Choroid plexus epithelial cell (primary cell): ENCODE results near the gene PARP3.

ENCODE experiments used
- DNase-seq: peaks from one replicate; pipeline ENCODE4 v3.0.0-alpha.2; 2010; ENCODE audit warnings: low read depth
- H3K4me3 ChIP-seq: 2 replicates; pipeline ENCODE4 v1.5.1; 2011; ENCODE audit warnings: low read depth, mild to moderate bottlenecking, control low read depth, low read length, moderate library complexity
- TF ChIP-seq, protein P1 (sequence below): conservative IDR thresholded peaks from 2 replicates; pipeline ENCODE4 v1.5.1; 2011; ENCODE audit warnings: low read depth, mild to moderate bottlenecking, control low read depth, inconsistent platforms, low read length, moderate library complexity

The PARP3 gene

DNA sequence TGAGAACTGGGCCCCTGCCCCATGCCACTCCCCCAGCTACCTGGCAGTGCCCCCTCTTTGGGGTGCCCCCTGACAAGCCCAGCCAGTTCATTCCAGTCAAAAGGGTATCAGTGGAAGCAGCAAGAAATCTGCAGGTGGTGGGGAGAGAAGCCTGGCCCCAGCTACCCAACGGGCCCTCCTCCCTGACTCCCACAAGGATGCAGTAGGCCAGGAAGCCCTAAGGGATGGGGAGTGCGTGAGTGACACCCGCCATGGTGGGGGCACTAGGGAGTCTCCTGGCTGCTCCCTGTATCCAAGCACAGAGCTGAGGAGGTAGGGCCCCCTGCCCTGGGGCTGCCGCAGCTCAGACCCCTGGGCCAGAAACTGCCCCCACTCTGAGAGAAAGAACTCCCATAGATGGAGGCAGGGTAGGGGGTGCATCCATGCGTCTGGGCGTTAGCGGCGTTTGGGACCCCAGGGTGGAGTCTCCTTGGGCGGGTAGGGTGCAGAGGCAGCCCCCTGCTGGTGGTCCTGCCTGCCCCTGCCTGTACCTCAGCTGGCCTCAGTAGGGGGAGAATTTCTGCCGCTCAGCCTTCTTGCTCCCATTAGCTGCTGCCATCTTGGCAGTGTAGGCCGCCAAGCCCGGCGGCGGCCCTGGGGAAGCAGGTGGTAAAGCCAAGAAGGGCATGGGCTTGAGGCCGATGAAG, 15.5 kb downstream of the PARP3 start:
- no peak overlapping the region for H3K4me3 ChIP-seq
- no peak for DNase-seq
- TF ChIP-seq, protein P1, sequence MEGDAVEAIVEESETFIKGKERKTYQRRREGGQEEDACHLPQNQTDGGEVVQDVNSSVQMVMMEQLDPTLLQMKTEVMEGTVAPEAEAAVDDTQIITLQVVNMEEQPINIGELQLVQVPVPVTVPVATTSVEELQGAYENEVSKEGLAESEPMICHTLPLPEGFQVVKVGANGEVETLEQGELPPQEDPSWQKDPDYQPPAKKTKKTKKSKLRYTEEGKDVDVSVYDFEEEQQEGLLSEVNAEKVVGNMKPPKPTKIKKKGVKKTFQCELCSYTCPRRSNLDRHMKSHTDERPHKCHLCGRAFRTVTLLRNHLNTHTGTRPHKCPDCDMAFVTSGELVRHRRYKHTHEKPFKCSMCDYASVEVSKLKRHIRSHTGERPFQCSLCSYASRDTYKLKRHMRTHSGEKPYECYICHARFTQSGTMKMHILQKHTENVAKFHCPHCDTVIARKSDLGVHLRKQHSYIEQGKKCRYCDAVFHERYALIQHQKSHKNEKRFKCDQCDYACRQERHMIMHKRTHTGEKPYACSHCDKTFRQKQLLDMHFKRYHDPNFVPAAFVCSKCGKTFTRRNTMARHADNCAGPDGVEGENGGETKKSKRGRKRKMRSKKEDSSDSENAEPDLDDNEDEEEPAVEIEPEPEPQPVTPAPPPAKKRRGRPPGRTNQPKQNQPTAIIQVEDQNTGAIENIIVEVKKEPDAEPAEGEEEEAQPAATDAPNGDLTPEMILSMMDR = peak; percentile 11

DNA sequence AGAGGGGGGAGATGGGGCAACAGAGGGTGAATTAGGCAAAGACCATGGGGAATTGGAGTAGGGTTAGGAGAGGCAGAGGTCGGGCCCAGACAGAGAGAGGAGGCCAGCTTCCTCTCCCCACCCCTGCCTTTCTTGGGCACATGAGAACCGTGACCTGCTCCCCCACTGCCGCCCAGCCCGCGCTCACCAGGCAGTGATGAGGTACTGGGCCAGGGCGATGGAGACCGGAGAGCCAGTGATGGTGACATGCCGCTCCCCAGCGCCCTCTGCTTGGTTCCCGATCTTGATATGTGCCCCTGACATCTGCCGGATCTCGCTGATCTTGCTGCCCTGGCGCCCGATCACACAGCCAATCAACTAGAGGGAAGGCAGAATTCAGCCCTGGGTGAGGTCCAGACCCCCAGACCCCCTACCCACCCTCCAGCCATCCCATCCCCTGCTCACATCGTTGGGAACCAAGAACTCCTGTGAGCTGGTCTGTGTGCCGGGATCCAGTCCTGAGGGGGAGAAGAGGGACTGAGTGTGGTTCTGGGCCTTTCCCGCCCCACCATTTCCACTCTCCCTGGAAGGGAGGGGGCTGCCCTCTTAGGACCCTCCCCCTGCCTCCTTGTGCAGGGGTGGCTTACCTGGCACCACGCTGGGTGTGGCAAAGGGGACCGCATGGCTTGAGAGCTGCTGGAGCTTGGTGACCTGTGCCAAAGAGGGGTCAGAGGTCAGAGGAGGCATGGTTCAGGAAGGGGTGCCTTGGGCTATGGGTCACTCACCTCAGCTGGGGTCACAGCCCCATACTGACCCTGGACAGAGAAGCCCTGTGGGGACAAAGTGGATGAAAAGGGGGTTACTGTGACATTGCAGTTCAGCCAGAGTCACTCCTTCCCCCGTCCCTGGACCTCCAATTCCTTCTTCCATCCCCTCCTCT, 16.7 kb downstream of the PARP3 start:
- H3K4me3 ChIP-seq = no peak overlapping the region
- TF ChIP-seq, protein P1 = no peak
- no peak for DNase-seq

DNA sequence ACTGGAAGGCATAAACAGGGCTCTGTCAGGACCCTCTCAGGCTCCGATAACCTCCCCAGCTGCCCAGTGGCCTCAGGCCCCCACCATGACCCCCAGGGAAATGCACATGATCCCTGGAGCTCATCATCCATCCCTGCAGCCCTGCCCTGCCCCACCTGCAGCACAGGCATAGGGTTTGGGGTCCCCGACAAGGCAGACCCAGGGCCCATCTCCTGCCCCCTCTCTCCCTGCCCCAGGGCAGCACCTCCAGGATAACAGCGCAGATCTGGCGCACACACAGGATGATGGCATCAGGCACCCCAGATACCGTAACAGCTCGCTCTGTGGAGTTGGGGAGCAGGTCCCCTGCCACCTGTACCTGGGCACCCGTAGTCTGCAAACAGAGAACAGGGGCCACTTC, 17.5 kb downstream of the PARP3 start:
- TF ChIP-seq, protein P1 = no peak
- no peak overlapping the region for H3K4me3 ChIP-seq
- no peak for DNase-seq

DNA sequence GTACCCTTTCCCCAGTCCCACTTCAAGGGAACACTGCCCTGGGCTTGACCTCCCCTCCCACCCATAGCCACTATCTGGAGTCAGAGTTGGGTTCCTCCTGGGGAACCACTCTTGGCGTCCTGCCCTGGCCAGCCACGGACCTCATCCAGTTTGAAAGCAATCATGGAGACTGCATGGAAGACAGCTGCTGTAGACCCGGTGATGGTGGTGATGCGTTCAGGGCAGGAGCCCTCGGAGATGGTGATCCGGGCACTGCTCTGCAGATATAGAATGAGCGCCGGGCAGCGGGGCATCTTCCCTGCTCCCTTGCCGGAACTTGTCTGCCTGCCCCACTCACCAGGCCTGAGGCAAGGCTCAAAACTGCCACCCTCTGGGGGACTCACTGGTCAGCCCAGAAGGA, 18.2 kb downstream of the PARP3 start:
- DNase-seq = no peak
- H3K4me3 ChIP-seq = no peak overlapping the region
- TF ChIP-seq, protein P1 = no peak

DNA sequence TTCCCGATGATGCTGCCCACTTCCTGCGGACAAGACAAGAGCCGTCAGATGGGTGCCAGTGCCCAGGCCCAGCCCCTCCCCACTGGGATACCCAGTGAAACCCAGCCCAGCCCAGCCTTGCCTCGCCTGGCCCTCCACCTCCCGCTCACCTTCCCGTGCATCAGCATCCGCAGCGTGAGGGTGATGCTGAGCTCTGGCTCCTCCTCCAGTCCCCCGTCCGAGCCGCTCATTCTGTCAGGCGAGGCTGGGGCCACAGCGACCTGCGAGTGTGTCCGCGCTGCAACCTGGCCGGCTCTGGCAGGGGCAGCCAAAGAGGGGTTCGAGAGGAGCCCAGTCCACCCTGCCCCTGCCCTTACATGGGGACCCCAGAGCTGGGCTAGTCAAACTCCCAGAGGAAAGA, 18.8 kb downstream of the PARP3 start:
- no peak for DNase-seq

DNA sequence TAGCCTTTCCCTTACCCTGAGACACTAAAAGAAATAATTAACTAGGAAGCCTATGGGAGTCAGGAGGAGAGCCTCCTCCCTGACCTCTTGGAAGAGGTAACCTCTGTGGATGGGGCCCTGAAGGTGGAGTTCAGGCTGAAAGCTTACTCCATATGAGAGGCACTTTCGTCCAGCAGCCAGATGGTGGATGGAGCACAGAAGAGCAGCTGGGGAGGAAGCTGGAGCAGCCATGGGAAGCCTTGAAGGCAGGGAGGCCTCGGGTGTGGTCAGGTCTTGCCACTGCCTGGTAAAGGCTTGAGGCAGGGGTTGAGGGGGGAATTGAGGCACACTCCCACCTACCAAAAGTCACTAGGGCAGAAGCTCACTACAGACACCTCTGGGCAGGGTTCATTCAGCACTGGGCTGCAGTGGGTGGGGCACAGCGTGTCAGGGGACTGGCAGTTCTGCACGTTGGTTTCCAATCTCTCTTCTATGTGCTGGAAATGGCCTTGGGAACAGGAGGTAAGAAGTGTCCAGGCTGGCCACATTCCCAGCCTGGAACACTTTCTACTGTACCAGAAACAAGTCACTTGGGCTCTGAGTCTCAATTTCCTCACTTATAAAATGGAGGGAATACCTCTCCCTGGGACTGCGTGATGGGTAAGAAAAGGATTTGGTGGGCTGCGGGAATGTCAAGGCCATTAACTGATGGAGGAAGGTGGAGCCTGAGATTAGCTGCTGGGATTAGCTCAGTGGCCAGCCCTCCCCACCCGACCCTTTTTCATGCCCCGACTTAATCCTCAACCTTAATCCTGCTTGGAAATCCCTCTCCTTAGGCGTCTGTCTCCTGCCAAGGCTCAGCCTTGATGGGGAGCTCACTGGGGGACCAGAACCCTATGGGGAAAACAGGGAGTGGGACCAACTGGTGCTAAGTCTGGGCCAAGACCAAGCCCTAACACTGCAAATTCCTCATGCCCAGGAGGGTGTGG, 19.7 kb downstream of the PARP3 start:
- no peak for DNase-seq
- TF ChIP-seq, protein P1 = no peak
- no peak overlapping the region for H3K4me3 ChIP-seq

More for the DNA sequence above, 18.8 kb downstream of the PARP3 start:
- TF ChIP-seq, protein P1 = no peak
- H3K4me3 ChIP-seq = no peak overlapping the region
